HUDEP-2 (cell line): ENCODE results near the gene IL3.

Experiments used
- DNase-seq, 76 experiments: peaks; one replicate each; lab custom pipeline; 2025; ENCODE audit not compliant: unreplicated experiment in 76 of 76; lab: John Stamatoyannopoulos, UW

The IL3 gene

GRCh38 chr5:132055808-132056609, 4.4 kb upstream of the IL3 start:
- peak in 21 of 76 experiments; percentile 2 to 37 (median 11) for DNase-seq

GRCh38 chr5:132056610-132057497, 3.6 kb upstream of the IL3 start:
- peak in 1 of 76 experiments; percentile 39 for DNase-seq

GRCh38 chr5:132057498-132058255, 2.8 kb upstream of the IL3 start:
- no peak for DNase-seq

- DNase-seq: no peak
These were observed 1.8 kb upstream of the IL3 start for GRCh38 chr5:132058646-132059042.

- DNase-seq: no peak
These were observed 1.3 kb upstream of the IL3 start for GRCh38 chr5:132059043-132059695.

GRCh38 chr5:132059696-132060500, 557 bp upstream of the IL3 start:
- DNase-seq: no peak

GRCh38 chr5:132063090-132063911, 2.8 kb downstream of the IL3 start:
- peak in 65 of 76 experiments; percentile 4 to 78 (median 48) for DNase-seq

GRCh38 chr5:132064140-132064539, 3.7 kb downstream of the IL3 start:
- no peak for DNase-seq

- DNase-seq: peak in 67 of 76 experiments; percentile 1 to 87 (median 56)
These were observed 4.4 kb downstream of the IL3 start for GRCh38 chr5:132064738-132065331.

GRCh38 chr5:132065351-132065937, 5.0 kb downstream of the IL3 start:
- peak in 56 of 76 experiments; percentile 4 to 68 (median 26) for DNase-seq

- no peak for DNase-seq
These were observed 5.7 kb downstream of the IL3 start for GRCh38 chr5:132065951-132066701.

- no peak for DNase-seq
These were observed 6.4 kb downstream of the IL3 start for GRCh38 chr5:132066871-132067270.

GRCh38 chr5:132067451-132067850, 7.0 kb downstream of the IL3 start:
- no peak for DNase-seq

GRCh38 chr5:132067941-132068808, 7.7 kb downstream of the IL3 start:
- DNase-seq: no peak

GRCh38 chr5:132069561-132069960, 9.1 kb downstream of the IL3 start:
- DNase-seq: no peak

- no peak for DNase-seq
These were observed 9.5 kb downstream of the IL3 start for GRCh38 chr5:132069994-132070393.
